Posterior vena cava (tissue), 2 donors: ENCODE data around the gene DSCAML1. TPM values are rescaled to one million over a fixed set of nuclear protein-coding genes. Genes with fewer than 3 reads are reported as not detected.
A peak's percentile ranks its signal among the peaks of the same experiment; 100 is the strongest.

Experiments
- DNase-seq: peaks from one replicate; pipeline ENCODE4 v3.0.0-alpha.2; 2020; ENCODE audit warnings: low spot score
- intact Hi-C, 2 donors: fragments of 100-400 bp; cut with DNase I; formaldehyde crosslinking; loops; one replicate each; pipeline versions ENCODE4 v1.14.1 to v1.14.2; 2022 to 2023
- total RNA-seq, 2 donors: library from RNA; stranded (reverse); fragmentation: NEBNext Ultra II Directional; extraction: Animal tissue kit (Norgen Biotek cat#: 25700); gene quantifications; one replicate each; pipeline ENCODE4 v1.2.1, GENCODE V29; 2021
- donor health status: DM: yes; HTN: yes; CAD: no.
- donor health status: DM: yes; HTN: yes; CAD: no.

Gene DSCAML1
- total RNA-seq, 2 donors from 2014 or later = 1.2 to 1.5 TPM

GRCh38 chr11:117807482-117808327 is 10.7 kb upstream of the DSCAML1 start:
- intact Hi-C loops = loop anchor here in 1 of 2 donors (10.0 kb wide), 1 partner anchor 363 kb away; no protein-coding TSS in a partner anchor
- peak; percentile 95 for DNase-seq

GRCh38 chr11:117806846-117807245 is 9.8 kb upstream of the DSCAML1 start:
- DNase-seq = peak; percentile 76
- intact Hi-C loops = loop anchor here in 1 of 2 donors (10.0 kb wide), 1 partner anchor 362 kb away; no protein-coding TSS in a partner anchor

GRCh38 chr11:117805045-117805444 is 8.0 kb upstream of the DSCAML1 start:
- peak; percentile 16 for DNase-seq
- intact Hi-C loops = loop anchor here in 1 of 2 donors (10.0 kb wide), 1 partner anchor 360 kb away; no protein-coding TSS in a partner anchor

- intact Hi-C loops = loop anchor here (5.0 to 10.0 kb wide), 2 partner anchors 253 to 359 kb away; no protein-coding TSS in a partner anchor
- DNase-seq = peak; percentile 68
These were observed 6.9 kb upstream of the DSCAML1 start for GRCh38 chr11:117803896-117804295.

- intact Hi-C loops = loop anchor here (5.0 to 10.0 kb wide), 2 partner anchors 258 to 355 kb away; no protein-coding TSS in a partner anchor
- no peak for DNase-seq
These were observed 2.6 kb upstream of the DSCAML1 start for GRCh38 chr11:117799634-117800033.

- intact Hi-C loops = no loop called here
These were observed 552 bp downstream of the DSCAML1 start for GRCh38 chr11:117796456-117796871.

GRCh38 chr11:117795638-117796455 is 1.2 kb downstream of the DSCAML1 start:
- intact Hi-C loops = no loop called here
- no peak for DNase-seq

More at GRCh38 chr11:117796456-117796871, 552 bp downstream of the DSCAML1 start:
- no peak for DNase-seq

- no peak for DNase-seq
- intact Hi-C loops = no loop called here
These were observed 2.0 kb downstream of the DSCAML1 start for GRCh38 chr11:117794772-117795629.

GRCh38 chr11:117794135-117794534 is 2.9 kb downstream of the DSCAML1 start:
- no peak for DNase-seq
- intact Hi-C loops = no loop called here

GRCh38 chr11:117793583-117793982 is 3.4 kb downstream of the DSCAML1 start:
- intact Hi-C loops = no loop called here
- DNase-seq = no peak

- DNase-seq = no peak
- intact Hi-C loops = no loop called here
These were observed 4.0 kb downstream of the DSCAML1 start for GRCh38 chr11:117792992-117793391.

- intact Hi-C loops = no loop called here
- no peak for DNase-seq
These were observed 4.8 kb downstream of the DSCAML1 start for GRCh38 chr11:117792241-117792640.

GRCh38 chr11:117790279-117790678 is 6.7 kb downstream of the DSCAML1 start:
- DNase-seq = no peak
- intact Hi-C loops = no loop called here

GRCh38 chr11:117789241-117789640 is 7.8 kb downstream of the DSCAML1 start:
- no peak for DNase-seq

GRCh38 chr11:117786135-117786870 is 10.7 kb downstream of the DSCAML1 start:
- no peak for DNase-seq
- intact Hi-C loops = no loop called here

More at GRCh38 chr11:117789241-117789640, 7.8 kb downstream of the DSCAML1 start:
- intact Hi-C loops = no loop called here

- intact Hi-C loops = no loop called here
- no peak for DNase-seq
These were observed 14.9 kb downstream of the DSCAML1 start for GRCh38 chr11:117782101-117782500.

- no peak for DNase-seq
- intact Hi-C loops = no loop called here
These were observed 15.4 kb downstream of the DSCAML1 start for GRCh38 chr11:117781627-117782026.

GRCh38 chr11:117780456-117780855 is 16.6 kb downstream of the DSCAML1 start:
- intact Hi-C loops = no loop called here
- DNase-seq = no peak
